Mesothelial cell of epicardium (in vitro differentiated cells): ENCODE measurements around the gene ASIC2. TPM values are rescaled to one million over a fixed set of nuclear protein-coding genes. Genes with fewer than 3 reads are reported as not detected.

ENCODE experiments used
- DNase-seq, 2 experiments: peaks; one replicate each; pipeline ENCODE4 v3.0.0; 2021; ENCODE audit warnings: low spot score in 2 of 2; ENCODE audit not compliant: unreplicated experiment in 2 of 2
- H3K27ac Mint-ChIP-seq: 2 replicates; pipeline ENCODE4 v1.8.0; 2021; ENCODE audit warnings: mixed read lengths
- H3K27me3 Mint-ChIP-seq: 2 replicates; pipeline ENCODE4 v1.8.0; 2021; ENCODE audit warnings: low read depth, mixed read lengths
- H3K36me3 Mint-ChIP-seq: 2 replicates; pipeline ENCODE4 v1.8.0; 2021; ENCODE audit warnings: mixed read lengths
- H3K4me1 Mint-ChIP-seq: 2 replicates; pipeline ENCODE4 v1.8.0; 2021; ENCODE audit warnings: mixed read lengths
- H3K4me3 Mint-ChIP-seq: 2 replicates; pipeline ENCODE4 v1.8.0; 2021; ENCODE audit warnings: mild to moderate bottlenecking, moderate library complexity, mixed read lengths
- H3K9me3 Mint-ChIP-seq: 2 replicates; pipeline ENCODE4 v1.8.0; 2021; ENCODE audit warnings: mixed read lengths
- total RNA-seq: library from RNA; stranded (reverse); gene quantifications from 3 replicates; pipeline ENCODE4 v1.2.1, GENCODE V29; 2021
- TF ChIP-seq, protein P1 (sequence below): fragments of 200-600 bp; sonication (generic); IDR thresholded peaks from one replicate; pipeline ENCODE4 v1.5.0; 2021; ENCODE audit warnings: antibody characterized with exemption; ENCODE audit not compliant: unreplicated experiment

Gene ASIC2
- total RNA-seq, 1 donor from 2014 or later = 3.4 TPM

DNA sequence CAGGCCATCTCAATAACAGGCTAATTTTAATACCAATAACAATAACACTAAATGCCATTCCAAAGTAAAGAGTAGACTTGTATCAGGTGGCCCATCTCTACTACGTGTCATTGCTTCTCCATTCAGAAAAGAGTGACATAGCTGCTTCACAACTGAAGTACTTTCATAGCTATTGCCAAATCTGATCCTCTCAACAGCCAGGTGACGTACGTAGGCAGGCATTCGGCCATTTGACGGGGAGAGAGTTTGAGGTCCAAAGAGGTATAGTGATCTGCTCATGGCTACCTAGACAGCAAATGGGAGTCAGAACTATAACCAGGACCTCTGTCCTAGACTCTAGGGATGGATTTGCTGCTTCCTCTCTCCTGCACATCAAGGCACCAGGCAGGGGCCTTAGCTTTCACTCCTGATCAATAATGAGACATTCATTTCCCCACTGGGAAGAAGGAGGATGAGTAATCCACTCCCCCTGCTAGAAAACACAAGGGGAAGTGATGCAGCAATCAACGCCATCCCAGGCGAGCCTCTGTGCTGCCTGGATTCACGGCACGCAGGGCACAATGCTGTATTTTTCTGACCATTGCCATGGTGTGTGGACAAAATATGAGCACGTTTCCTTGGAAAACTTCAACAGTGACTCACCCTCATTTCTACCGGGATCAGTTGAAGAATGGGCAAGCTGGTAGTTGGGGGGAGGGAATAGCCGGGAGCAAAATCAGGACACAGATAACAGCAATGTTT lies 220.5 kb downstream of the ASIC2 start:
- H3K4me3 Mint-ChIP-seq = no peak overlapping the region
- H3K9me3 Mint-ChIP-seq = peaks cover 9% of the 10 kb centered on the region
- no peaks in the 10 kb centered on the region for H3K4me1 Mint-ChIP-seq
- no peak overlapping the region for H3K27ac Mint-ChIP-seq
- peaks cover 8% of the 10 kb centered on the region for H3K27me3 Mint-ChIP-seq
- no peaks in the 10 kb centered on the region for H3K36me3 Mint-ChIP-seq
- TF ChIP-seq, protein P1, sequence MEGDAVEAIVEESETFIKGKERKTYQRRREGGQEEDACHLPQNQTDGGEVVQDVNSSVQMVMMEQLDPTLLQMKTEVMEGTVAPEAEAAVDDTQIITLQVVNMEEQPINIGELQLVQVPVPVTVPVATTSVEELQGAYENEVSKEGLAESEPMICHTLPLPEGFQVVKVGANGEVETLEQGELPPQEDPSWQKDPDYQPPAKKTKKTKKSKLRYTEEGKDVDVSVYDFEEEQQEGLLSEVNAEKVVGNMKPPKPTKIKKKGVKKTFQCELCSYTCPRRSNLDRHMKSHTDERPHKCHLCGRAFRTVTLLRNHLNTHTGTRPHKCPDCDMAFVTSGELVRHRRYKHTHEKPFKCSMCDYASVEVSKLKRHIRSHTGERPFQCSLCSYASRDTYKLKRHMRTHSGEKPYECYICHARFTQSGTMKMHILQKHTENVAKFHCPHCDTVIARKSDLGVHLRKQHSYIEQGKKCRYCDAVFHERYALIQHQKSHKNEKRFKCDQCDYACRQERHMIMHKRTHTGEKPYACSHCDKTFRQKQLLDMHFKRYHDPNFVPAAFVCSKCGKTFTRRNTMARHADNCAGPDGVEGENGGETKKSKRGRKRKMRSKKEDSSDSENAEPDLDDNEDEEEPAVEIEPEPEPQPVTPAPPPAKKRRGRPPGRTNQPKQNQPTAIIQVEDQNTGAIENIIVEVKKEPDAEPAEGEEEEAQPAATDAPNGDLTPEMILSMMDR = no peak
- DNase-seq = no peak

DNA sequence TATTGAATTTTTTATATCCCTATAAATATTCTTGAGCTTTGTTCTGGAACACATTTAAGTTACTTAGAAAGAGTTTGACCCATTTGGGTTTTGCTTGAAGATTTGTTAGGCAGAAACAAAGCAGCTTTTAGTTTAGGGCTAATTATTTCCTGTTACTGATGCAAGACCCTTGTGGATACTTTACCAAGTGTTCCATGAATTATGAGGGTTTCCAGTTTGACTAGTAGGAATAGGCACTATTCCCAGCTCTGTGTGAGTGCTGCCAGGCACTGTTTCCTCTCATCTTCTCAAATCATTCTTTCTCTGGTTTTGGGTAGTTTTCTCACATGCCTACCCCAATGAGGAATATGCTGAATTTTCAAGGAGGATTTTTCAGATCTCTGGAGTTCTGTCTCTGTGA lies 221.4 kb downstream of the ASIC2 start:
- Mint-ChIP-seq H3K36me3 (no peaks in the 10 kb centered on the region), H3K4me3 (no peak overlapping the region), H3K27me3 (peaks cover 11% of the 10 kb centered on the region), H3K4me1 (no peaks in the 10 kb centered on the region), H3K27ac (no peak overlapping the region), H3K9me3 (peaks cover 13% of the 10 kb centered on the region)
- TF ChIP-seq, protein P1 = no peak
- no peak for DNase-seq

DNA sequence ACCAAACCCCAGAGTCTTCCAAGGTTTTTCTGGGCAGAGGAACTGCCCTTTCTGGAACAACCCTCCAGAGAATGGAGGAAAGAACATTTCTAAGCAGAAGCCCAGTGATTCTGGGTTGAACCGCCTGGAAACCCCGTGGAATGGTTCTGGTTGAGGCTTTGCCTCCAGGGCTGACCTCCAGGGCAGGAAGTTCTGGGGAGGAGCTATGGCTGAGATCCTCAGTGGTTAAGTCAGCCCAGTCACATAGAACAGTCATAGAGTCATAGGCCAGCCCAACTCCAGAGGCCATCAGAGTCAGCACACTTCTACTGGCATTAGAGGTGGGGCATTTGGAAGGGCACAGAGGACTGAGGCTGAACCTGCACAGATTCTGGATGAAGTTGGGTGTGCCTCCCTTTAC lies 235.5 kb downstream of the ASIC2 start:
- no peak overlapping the region for H3K4me3 Mint-ChIP-seq
- no peaks in the 10 kb centered on the region for H3K27me3 Mint-ChIP-seq
- peaks cover 12% of the 10 kb centered on the region for H3K9me3 Mint-ChIP-seq
- no peak for DNase-seq
- no peaks in the 10 kb centered on the region for H3K36me3 Mint-ChIP-seq
- no peak overlapping the region for H3K27ac Mint-ChIP-seq
- TF ChIP-seq, protein P1 = no peak
- no peaks in the 10 kb centered on the region for H3K4me1 Mint-ChIP-seq

DNA sequence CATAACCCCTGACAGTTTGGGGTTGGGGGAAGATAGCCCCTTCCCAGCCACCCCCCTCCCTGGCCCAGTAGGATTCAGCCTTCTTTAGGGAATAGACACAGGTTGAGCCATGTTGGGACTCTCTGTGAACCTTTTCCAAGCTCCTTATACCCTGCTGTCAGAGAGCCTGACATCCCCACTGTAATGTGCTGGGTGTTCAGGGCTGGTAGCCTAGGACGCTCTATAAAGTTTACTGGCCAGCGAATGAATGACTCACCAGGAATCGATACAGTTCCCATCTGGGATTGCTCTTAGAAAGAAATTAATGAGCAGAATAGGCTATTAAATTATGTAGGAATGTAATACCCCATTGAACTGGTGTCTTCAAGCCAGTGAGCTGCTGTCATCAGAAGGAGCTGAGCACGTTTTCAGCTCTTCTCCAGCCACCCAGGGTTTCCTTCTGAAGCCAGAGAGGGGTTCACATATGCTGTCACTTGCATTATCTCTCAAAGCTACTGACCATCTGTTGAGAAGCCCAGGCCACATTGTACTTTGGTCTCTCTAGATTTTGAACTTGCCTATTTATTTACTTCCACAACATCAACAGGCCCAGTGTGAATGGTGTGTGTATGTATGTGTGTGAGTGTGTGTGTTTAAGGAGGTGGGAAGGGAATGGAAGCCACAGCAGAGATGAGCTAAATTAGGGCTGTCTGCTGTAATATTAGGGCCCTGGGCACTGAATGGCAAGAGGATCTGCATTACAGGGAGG lies 236.5 kb downstream of the ASIC2 start:
- Mint-ChIP-seq H3K36me3 (no peaks in the 10 kb centered on the region), H3K27me3 (peaks cover 2% of the 10 kb centered on the region), H3K4me1 (no peaks in the 10 kb centered on the region), H3K27ac (no peak overlapping the region), H3K4me3 (no peak overlapping the region), H3K9me3 (peaks cover 12% of the 10 kb centered on the region)
- no peak for DNase-seq
- TF ChIP-seq, protein P1 = no peak

DNA sequence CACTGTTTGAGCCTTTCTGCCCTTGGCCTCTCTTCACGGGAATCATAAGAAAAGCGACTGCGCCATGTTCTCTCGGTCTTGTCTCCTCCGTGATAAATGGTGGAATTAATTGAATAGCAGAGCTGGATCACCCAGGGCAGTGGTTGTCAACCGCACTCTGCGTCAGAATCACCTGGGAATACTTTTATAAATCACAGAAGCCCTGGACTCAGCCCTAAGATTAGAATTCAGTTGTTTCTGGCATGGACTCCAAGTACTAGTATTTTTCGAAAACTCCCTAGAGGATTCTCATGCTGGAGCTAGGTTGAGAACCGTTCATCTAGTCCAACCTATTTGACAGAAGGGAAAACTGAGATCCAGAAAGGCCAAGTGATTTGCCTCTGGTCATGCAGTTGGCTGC lies 237.3 kb downstream of the ASIC2 start:
- TF ChIP-seq, protein P1 = no peak
- Mint-ChIP-seq H3K27me3 (peaks cover 2% of the 10 kb centered on the region), H3K9me3 (peaks cover 9% of the 10 kb centered on the region), H3K36me3 (no peaks in the 10 kb centered on the region), H3K4me1 (no peaks in the 10 kb centered on the region), H3K4me3 (no peak overlapping the region), H3K27ac (no peak overlapping the region)
- DNase-seq = no peak
